Trophoblast cell (in vitro differentiated cells and primary cell): ENCODE measurements around the gene PPP1R3C.

Experiments
- DNase-seq, 2 donors: peaks; one replicate each; pipeline ENCODE4 v3.0.0-alpha.2; 2016
- H2AFZ ChIP-seq: 2 replicates; pipeline ENCODE4 v1.6.1; 2013; ENCODE audit warnings: low read length, moderate library complexity, mild to moderate bottlenecking; ENCODE audit not compliant: insufficient read depth, poor library complexity
- H2AK5ac ChIP-seq: 2 replicates; pipeline ENCODE4 v1.6.1; 2013; ENCODE audit warnings: mild to moderate bottlenecking, low read length
- H2BK120ac ChIP-seq: 2 replicates; pipeline ENCODE4 v1.6.1; 2013; ENCODE audit warnings: low read length, mild to moderate bottlenecking, moderate library complexity; ENCODE audit not compliant: insufficient read depth, poor library complexity
- H2BK12ac ChIP-seq: 2 replicates; pipeline ENCODE4 v1.6.1; 2013; ENCODE audit warnings: mild to moderate bottlenecking, low read length, moderate library complexity
- H2BK5ac ChIP-seq: 2 replicates; pipeline ENCODE4 v1.6.1; 2013; ENCODE audit warnings: low read length, low read depth, moderate library complexity, mild to moderate bottlenecking; ENCODE audit not compliant: poor library complexity
- H3K14ac ChIP-seq: 2 replicates; pipeline ENCODE4 v1.6.1; 2013; ENCODE audit warnings: mild to moderate bottlenecking, low read length
- H3K18ac ChIP-seq: 2 replicates; pipeline ENCODE4 v1.6.1; 2013; ENCODE audit warnings: mild to moderate bottlenecking, low read length
- H3K23ac ChIP-seq: 2 replicates; pipeline ENCODE4 v1.6.1; 2013; ENCODE audit warnings: low read length
- H3K27ac ChIP-seq: 2 replicates; pipeline ENCODE4 v1.5.1; 2013; ENCODE audit warnings: low read depth, mild to moderate bottlenecking, inconsistent platforms, low read length, moderate library complexity
- H3K27me3 ChIP-seq: 2 replicates; pipeline ENCODE4 v1.6.1; 2013; ENCODE audit warnings: inconsistent platforms, mild to moderate bottlenecking, low read length, moderate library complexity; ENCODE audit not compliant: insufficient read depth
- H3K36me3 ChIP-seq, 2 experiments: 1 replicate in 1 of 2; 2 replicates in 1 of 2; pipeline ENCODE4 v1.6.1; 2013; ENCODE audit warnings: low read length in 2 of 2, mild to moderate bottlenecking in 2 of 2, moderate library complexity in 1 of 2; ENCODE audit not compliant: insufficient read depth in 2 of 2, control insufficient read depth in 1 of 2
- H3K4ac ChIP-seq: 2 replicates; pipeline ENCODE4 v1.6.1; 2013; ENCODE audit warnings: low read depth, mild to moderate bottlenecking, low read length, moderate library complexity
- H3K4me1 ChIP-seq, 2 experiments: 1 replicate in 1 of 2; 2 replicates in 1 of 2; pipeline ENCODE4 v1.6.1; 2013; ENCODE audit warnings: low read length in 2 of 2, mild to moderate bottlenecking in 2 of 2, moderate library complexity in 1 of 2; ENCODE audit not compliant: insufficient read depth in 2 of 2, control insufficient read depth in 1 of 2
- H3K4me2 ChIP-seq: 2 replicates; pipeline ENCODE4 v1.6.1; 2013; ENCODE audit warnings: inconsistent platforms, mild to moderate bottlenecking, low read length, moderate library complexity
- H3K4me3 ChIP-seq: 2 replicates; pipeline ENCODE4 v1.5.1; 2013; ENCODE audit warnings: mild to moderate bottlenecking, low read depth, low read length, inconsistent platforms
- H3K79me1 ChIP-seq: one replicate; pipeline ENCODE4 v1.6.1; 2013; ENCODE audit warnings: low read length
- H3K79me2 ChIP-seq: 2 replicates; pipeline ENCODE4 v1.6.1; 2013; ENCODE audit warnings: low read length, mild to moderate bottlenecking; ENCODE audit not compliant: control insufficient read depth, insufficient read depth, poor library complexity
- H3K9ac ChIP-seq: 2 replicates; pipeline ENCODE4 v1.6.1; 2013; ENCODE audit warnings: mild to moderate bottlenecking, low read length
- H3K9me3 ChIP-seq: 2 replicates; pipeline ENCODE4 v1.6.1; 2013; ENCODE audit warnings: low read depth, mild to moderate bottlenecking, control low read depth, inconsistent platforms, low read length; ENCODE audit not compliant: insufficient read depth
- H4K12ac ChIP-seq: 2 replicates; pipeline ENCODE4 v1.6.1; 2013; ENCODE audit warnings: low read depth, mild to moderate bottlenecking, low read length, moderate library complexity
- H4K8ac ChIP-seq: 2 replicates; pipeline ENCODE4 v1.6.1; 2013; ENCODE audit warnings: low read depth, mild to moderate bottlenecking, low read length, moderate library complexity
- H4K91ac ChIP-seq: one replicate; pipeline ENCODE4 v1.6.1; 2013; ENCODE audit warnings: low read depth, mild to moderate bottlenecking, low read length, moderate library complexity
- WGBS: extraction: QIAGEN DNeasy Blood & Tissue Kit; methylation state at CpG from one replicate; pipeline ENCODE4 v1.1.7; 2013; ENCODE audit warnings: missing lambda C conversion rate; ENCODE audit not compliant: insufficient read length, insufficient coverage; ENCODE audit errors: extremely low coverage; 5-methylcytosine and 5-hydroxymethylcytosine counted together

Gene PPP1R3C

DNA sequence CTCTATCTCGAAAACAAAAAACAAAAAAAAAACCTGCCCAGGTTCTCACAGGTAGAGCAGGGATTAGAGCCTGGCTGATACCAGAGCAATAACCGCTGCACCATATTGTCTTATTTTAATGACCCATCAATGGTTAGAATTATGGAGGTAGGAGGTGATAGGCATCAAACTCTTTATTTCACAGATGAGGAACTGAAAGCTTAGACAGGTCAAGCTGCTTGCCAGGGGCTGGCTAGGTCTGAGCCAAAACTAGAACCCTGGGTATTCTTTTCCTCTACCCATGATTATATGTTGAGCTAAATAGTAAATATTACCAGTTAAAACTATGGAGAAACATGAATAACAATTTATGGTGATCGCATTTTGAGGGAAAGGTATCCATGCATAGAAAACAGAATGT is 2.0 kb upstream of the PPP1R3C start:
- Histone ChIP-seq H4K91ac (no peak overlapping the region), H3K4ac (no peak overlapping the region), H3K23ac (no peak overlapping the region), H3K36me3 (no peaks in the 10 kb centered on the region), H3K79me1 (no peaks in the 10 kb centered on the region), H4K8ac (no peak overlapping the region), H2BK5ac (no peak overlapping the region), H3K4me3 (no peak overlapping the region), H3K27me3 (peaks cover 14% of the 10 kb centered on the region), H2AFZ (no peak overlapping the region), H3K9ac (no peak overlapping the region), H3K4me1 (peaks cover 0 to 8% of the 10 kb centered on the region in 2 experiments), H3K18ac (no peak overlapping the region), H2AK5ac (no peak overlapping the region), H3K14ac (no peak overlapping the region), H3K27ac (no peak overlapping the region), H3K4me2 (no peak overlapping the region), H3K9me3 (peaks cover 4% of the 10 kb centered on the region), H2BK12ac (no peak overlapping the region), H3K79me2 (no peaks in the 10 kb centered on the region), H4K12ac (no peak overlapping the region), H2BK120ac (no peak overlapping the region)
- DNase-seq = no peak
- WGBS = no CpG with 5 or more reads among the region's 3 CpGs

DNA sequence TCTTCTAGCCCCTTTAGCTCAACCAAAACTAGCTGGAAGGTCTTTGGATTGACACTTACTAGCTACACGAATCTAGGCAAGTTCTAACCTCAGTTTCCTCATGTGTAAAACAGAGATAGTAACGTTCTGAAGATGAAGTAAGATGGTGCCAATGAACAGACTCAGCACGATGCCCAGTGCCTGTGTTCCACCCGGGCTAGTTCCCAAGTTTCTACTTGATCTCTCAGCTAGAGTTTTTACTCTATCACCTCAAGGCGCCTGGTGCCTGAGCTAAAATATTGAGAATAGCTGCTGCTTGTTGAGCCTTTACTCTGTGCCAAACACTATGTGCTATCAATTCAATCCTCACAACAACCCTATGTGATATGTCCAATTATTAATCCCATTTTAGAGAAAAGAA is 1.4 kb upstream of the PPP1R3C start:
- H3K9me3 ChIP-seq = peaks cover 3% of the 10 kb centered on the region
- no peaks in the 10 kb centered on the region for H3K79me1 ChIP-seq
- no peak overlapping the region for H2BK120ac ChIP-seq
- H3K27ac ChIP-seq = no peak overlapping the region
- peaks cover 0 to 8% of the 10 kb centered on the region in 2 experiments for H3K4me1 ChIP-seq
- H3K4ac ChIP-seq = no peak overlapping the region
- WGBS = no CpG with 5 or more reads among the region's 5 CpGs
- H4K12ac ChIP-seq = no peak overlapping the region
- H4K91ac ChIP-seq = no peak overlapping the region
- H4K8ac ChIP-seq = no peak overlapping the region
- no peak overlapping the region for H3K18ac ChIP-seq
- H3K4me2 ChIP-seq = no peak overlapping the region
- no peak overlapping the region for H2BK12ac ChIP-seq
- no peak overlapping the region for H3K4me3 ChIP-seq
- H2BK5ac ChIP-seq = no peak overlapping the region
- H2AFZ ChIP-seq = no peak overlapping the region
- no peaks in the 10 kb centered on the region for H3K79me2 ChIP-seq
- H3K9ac ChIP-seq = no peak overlapping the region
- H3K14ac ChIP-seq = no peak overlapping the region
- peaks cover 14% of the 10 kb centered on the region for H3K27me3 ChIP-seq
- no peak overlapping the region for H2AK5ac ChIP-seq
- H3K36me3 ChIP-seq = no peaks in the 10 kb centered on the region
- H3K23ac ChIP-seq = no peak overlapping the region
- no peak for DNase-seq

DNA sequence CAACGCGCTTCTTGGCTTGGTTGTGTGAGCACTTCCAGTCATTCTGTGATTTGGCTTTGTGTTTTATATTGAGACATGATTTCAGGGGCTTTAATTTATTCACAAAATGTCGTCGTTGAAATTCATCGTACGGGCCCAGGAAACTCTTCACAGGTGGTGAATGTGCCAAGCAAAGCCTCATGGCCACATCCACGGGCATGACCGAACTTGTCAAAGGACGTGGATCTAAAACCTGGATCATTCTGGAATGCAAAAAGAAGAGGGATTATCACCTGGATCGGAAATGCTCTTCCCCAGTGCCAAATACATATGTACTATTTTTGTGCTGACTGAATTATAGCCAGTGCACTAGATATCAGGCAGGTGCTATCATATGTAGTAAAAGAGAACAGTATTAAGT is 2.2 kb downstream of the PPP1R3C start:
- no peak overlapping the region for H3K4me3 ChIP-seq
- no peak overlapping the region for H2AFZ ChIP-seq
- H3K27ac ChIP-seq = no peak overlapping the region
- H2BK120ac ChIP-seq = no peak overlapping the region
- H4K91ac ChIP-seq = no peak overlapping the region
- H3K4me1 ChIP-seq = peaks cover 0 to 8% of the 10 kb centered on the region in 2 experiments
- no peak overlapping the region for H3K23ac ChIP-seq
- no peak overlapping the region for H4K8ac ChIP-seq
- H4K12ac ChIP-seq = no peak overlapping the region
- H3K27me3 ChIP-seq = peaks cover 14% of the 10 kb centered on the region
- H2AK5ac ChIP-seq = no peak overlapping the region
- no peak overlapping the region for H3K4me2 ChIP-seq
- H3K36me3 ChIP-seq = no peaks in the 10 kb centered on the region
- no peak overlapping the region for H3K18ac ChIP-seq
- H3K14ac ChIP-seq = no peak overlapping the region
- no peak overlapping the region for H2BK5ac ChIP-seq
- H3K79me1 ChIP-seq = no peaks in the 10 kb centered on the region
- H2BK12ac ChIP-seq = no peak overlapping the region
- H3K4ac ChIP-seq = no peak overlapping the region
- peaks cover 3% of the 10 kb centered on the region for H3K9me3 ChIP-seq
- DNase-seq = no peak
- no peaks in the 10 kb centered on the region for H3K79me2 ChIP-seq
- WGBS = no CpG with 5 or more reads among the region's 10 CpGs
- H3K9ac ChIP-seq = no peak overlapping the region

DNA sequence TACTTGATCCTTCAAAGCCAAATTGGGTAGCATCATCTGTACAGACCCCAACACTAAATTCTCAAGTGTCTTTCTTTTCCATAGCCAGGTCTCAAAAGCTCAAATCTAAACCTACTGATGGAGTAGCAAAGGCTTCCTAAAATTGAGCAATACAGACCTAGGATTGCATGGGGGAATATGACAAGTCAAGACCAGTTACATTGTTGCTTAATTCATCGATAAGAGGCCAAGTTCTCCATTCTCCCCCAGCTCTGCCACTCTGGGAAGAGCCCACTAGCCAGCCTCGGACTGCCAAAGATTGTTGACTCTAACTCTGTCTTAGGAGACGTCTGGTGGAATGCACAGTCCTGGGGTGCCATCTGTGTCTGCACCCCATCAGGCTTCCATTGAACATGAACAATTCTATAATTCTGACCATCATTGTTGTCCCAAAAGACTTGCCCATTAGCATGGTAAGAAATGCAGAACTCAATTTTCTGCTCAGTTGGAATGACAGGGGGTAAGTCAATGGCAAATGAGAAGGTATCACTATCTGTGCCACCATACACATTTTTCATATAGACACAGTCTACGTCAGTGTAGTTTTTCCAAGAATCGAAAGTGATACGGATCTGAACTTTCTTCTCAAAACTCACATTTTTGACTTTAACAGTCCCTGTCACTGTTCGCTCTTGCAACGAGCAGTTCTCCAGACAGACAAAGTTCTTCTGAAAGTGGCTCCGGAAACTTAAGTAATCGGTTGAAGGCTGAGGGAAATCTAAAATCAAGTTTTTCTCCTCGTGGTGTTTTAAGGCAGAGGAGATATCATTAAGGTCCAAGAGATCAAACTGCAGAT is 2.9 kb downstream of the PPP1R3C start:
- H3K36me3 ChIP-seq = no peaks in the 10 kb centered on the region
- H2AK5ac ChIP-seq = no peak overlapping the region
- no peak overlapping the region for H2BK120ac ChIP-seq
- H4K91ac ChIP-seq = no peak overlapping the region
- H2AFZ ChIP-seq = no peak overlapping the region
- H3K18ac ChIP-seq = no peak overlapping the region
- H3K4me2 ChIP-seq = no peak overlapping the region
- no peak for DNase-seq
- H2BK12ac ChIP-seq = no peak overlapping the region
- H3K9ac ChIP-seq = no peak overlapping the region
- H3K4me1 ChIP-seq = peaks cover 0 to 8% of the 10 kb centered on the region in 2 experiments
- H3K9me3 ChIP-seq = peaks cover 3% of the 10 kb centered on the region
- H4K12ac ChIP-seq = no peak overlapping the region
- no peak overlapping the region for H2BK5ac ChIP-seq
- no peak overlapping the region for H3K14ac ChIP-seq
- no peak overlapping the region for H3K23ac ChIP-seq
- no peak overlapping the region for H4K8ac ChIP-seq
- H3K27me3 ChIP-seq = peaks cover 14% of the 10 kb centered on the region
- no peak overlapping the region for H3K4ac ChIP-seq
- H3K4me3 ChIP-seq = no peak overlapping the region
- no peak overlapping the region for H3K27ac ChIP-seq
- WGBS = no CpG with 5 or more reads among the region's 11 CpGs
- no peaks in the 10 kb centered on the region for H3K79me1 ChIP-seq
- H3K79me2 ChIP-seq = no peaks in the 10 kb centered on the region
